NCI-H2029 (cell line): ENCODE results near the gene C16orf95.

Source experiments
- DNase-seq: peaks from one replicate; lab custom pipeline; 2025; lab: John Stamatoyannopoulos, UW

Gene C16orf95

DNA sequence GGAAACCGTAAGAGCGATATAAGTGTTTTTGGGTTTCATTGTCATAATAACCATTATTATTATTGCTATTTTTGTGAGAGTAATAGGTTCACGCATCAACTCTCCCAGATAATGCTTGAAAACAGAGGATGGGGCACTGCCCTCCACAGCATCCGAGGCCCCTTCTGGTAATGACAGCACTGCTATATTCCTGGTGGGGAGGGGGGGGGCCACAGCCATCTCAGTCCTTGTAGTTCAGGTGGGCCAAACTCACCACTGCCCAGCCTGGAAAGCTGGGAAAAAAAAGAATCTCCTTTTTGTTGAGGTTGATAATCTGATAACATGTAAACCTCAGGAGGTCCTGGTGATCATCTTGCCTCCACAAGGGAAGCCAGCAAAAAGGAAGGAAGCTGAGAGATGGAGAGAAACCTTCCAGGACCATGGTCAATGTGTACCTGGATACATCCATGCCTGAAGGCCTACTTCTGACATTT lies 706 bp downstream of the C16orf95 start:
- no peak for DNase-seq

- no peak for DNase-seq
These were observed 2.2 kb downstream of the C16orf95 start for GRCh38 chr16:87314990-87315420.

GRCh38 chr16:87312008-87312407 lies 5.2 kb downstream of the C16orf95 start:
- DNase-seq: no peak

DNA sequence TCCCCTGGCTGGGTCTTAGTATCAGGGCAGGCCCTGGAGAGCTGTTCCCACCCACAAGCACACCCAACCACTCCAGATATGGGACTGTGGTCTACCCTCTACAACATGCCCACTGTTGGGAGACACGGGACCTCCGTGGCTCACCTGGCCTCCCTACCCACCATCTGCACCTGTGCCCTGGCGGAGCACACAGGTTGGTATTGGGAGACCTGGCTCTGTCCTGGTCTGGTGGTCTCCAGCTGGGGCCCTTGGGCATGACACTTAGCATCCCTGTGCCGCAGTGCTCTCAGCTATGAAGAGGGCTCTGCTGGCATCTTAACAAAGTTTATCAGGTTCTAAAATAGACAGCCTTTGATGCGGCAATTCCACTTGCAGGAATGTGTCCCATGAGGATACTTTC lies 5.8 kb downstream of the C16orf95 start:
- no peak for DNase-seq

DNA sequence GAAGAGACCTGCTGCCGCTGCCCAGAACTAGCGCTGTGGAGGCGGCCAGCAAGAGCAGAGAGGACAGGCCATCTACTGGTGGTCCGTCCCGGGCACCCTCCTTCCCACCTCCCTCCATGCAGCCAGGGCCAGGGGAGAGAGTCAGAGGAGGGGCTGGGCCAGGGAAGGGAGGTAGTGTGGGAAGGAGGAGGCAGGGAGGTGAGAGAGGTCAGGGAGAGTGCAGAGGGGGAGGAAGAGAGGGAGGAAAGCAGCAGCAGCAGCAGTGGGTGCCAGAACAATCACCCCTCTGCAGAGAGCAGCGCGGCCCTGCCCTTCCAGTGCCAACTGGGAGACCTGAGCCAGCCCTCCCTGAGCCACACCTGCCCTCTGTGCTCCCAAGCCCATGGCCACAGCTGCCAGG lies 6.6 kb downstream of the C16orf95 start:
- no peak for DNase-seq

DNA sequence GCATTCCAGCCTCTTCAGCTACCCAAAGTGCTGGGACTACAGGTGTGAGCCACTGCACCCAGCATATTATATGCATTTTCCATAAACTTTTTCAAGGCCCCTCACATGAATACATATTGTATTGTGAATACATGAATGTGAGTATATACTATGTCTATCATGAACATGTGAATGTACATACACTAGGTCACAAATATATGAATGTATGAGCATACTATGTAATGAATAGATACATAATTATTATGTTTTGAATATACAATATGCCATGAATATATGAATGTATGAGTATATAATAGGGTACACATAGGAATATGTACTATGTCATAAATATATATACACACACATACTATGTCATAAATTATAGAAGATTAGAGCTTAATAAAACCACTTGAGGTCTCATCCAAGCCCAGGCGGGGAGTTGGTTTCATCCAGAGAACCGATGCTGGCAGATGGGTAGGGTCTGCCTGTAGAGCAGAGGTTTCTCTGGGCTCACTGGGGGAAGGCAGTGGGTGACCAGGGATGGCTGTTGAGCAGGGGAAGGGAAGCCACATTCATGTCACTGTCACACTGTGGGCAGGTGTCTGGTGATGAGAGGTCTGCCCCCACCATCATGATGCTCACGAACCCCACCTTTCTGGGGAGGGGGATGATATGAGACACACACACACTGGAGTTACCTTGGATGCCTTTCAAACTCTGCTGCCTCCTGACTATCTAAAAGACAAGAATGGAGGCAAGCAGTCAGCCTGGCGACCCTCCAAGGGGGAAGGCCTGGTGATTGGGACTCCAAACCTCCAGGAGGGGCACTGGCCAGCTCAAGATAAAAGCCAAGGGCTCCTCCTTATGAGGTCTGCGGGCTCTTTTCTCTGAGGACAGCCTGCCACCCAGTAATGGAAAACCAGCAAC lies 7.3 kb downstream of the C16orf95 start:
- DNase-seq: no peak

DNA sequence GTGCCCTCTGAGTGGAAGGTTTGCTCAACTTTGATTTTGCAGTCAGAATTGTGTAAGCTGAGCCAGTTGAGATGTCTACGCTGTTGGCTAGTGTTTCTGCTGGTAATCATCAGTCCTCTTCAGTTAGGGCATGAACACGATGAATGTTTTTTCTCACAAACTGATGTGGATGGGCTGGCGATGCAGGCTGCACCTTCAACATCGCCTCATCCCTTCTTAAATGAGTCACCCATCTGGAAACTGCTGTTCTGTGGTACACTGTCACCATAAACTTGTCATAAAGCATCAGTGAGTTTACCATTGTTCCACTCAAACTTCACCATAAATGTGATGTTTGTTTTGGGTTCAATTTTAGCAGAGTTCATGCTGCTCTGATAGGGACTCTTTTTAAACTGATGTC lies 8.4 kb downstream of the C16orf95 start:
- DNase-seq: no peak

GRCh38 chr16:87306516-87306915 lies 10.7 kb downstream of the C16orf95 start:
- DNase-seq: no peak

DNA sequence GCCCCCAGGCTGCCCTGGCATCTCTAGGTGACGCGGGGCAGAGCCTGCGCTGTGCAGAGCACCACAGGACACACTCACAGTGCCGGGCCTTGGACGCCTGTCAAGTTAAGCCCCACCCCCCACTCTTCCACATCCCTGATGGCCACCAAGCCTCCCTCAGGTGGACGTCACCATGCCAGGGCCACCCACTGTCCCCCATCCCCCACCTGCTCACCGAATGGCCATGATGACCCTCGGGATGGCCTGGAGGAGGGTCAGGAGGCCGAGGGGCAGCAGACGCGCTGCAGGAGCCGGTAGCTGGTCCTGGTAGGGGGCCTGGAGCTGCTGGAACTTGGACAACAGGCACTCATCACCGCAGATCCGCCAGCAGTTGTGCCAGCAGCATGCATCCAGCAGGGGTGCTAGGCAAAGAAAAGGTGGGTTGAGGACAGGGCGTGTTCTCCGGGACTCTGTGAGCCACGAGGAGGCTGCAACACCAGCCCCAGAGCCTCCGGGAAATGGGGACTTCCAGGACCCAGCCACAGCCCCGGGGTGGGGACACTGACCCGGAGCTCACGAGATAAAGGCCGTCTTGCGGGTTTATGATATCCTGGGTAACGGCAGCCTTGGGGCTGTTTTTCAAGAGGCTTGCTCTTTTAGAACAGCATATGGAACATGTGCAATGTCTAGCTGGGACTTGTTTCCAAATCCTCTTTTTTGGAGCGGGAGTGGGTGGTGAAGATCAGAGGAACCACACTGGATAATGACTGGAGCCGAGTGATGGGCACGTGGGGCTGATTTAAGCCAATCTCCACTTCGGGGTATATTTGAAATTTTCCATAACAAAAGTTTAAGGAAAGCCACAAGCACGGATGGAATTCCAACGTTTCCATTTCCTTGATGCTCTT lies 11.4 kb downstream of the C16orf95 start:
- no peak for DNase-seq

DNA sequence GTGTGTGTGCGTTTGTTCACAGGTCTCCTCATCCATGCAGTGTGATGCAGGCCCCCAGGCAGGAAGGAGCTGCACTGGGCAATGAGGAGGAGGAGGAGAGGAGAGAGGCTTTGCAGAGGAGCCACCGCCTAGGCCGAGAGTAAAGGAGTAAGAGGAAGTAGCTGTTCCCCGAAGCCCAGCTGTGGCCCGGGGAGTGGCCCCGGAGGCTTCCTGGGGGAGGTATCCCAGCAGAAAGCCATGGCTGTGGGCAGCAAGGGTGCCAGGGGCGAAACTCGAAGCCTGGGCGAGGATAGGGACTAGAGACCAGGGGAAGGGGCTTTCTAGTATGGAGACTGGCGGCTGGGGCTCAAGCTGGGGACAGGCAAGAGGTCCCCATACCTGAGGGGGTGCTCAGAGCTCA lies 12.2 kb downstream of the C16orf95 start:
- no peak for DNase-seq

DNA sequence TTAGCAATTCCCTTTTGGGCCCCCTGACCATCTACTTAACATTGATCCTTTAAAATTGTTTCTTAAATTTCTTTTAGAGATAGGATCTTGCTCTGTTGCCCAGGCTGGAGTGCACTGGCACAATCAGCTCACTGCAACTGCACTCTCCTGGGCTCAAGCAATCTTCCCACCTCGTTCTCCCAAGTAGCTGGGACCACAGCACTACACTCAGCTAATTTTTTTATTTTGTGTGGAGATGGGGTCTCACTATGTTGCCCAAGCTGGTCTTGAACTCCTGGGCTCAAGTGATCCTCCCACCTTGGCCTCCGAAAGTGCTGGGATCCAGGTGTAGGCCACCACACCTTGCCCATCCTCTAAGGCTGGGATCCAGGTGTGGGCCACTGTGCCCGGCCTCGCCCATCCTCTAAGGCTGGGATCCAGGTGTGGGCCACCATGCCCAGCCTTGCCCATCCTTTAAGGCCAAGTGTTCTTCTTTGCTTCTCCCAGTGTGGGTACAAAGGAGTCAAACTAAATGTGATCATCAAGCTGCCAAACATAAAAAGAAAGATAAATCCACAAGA lies 13.2 kb downstream of the C16orf95 start:
- no peak for DNase-seq

- DNase-seq: no peak
These were observed 13.7 kb downstream of the C16orf95 start for GRCh38 chr16:87303431-87303930.

GRCh38 chr16:87298857-87299465 lies 18.2 kb downstream of the C16orf95 start:
- no peak for DNase-seq

- DNase-seq: no peak
These were observed 19.1 kb downstream of the C16orf95 start for GRCh38 chr16:87297918-87298631.

DNA sequence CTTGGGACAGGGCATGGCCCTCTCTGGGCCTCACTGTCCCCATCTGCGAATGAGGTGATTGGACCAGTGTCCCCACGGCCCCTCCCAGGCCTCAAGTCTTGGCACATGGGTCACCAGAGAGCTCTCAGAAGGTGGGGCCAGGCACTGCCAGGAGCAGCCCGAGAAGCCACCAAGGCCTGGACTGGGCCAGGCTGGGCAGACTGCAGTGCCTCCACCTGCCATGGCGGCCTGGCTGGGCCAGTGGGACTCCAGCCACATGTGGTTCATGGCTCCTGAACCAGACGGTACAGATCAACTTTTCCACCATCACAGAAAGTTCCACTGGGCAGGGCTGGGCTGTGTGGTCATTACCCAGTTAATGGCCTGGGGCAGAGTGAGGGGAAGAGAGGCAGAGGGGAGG lies 19.8 kb downstream of the C16orf95 start:
- no peak for DNase-seq

GRCh38 chr16:87295661-87296531 lies 21.3 kb downstream of the C16orf95 start:
- DNase-seq: no peak

DNA sequence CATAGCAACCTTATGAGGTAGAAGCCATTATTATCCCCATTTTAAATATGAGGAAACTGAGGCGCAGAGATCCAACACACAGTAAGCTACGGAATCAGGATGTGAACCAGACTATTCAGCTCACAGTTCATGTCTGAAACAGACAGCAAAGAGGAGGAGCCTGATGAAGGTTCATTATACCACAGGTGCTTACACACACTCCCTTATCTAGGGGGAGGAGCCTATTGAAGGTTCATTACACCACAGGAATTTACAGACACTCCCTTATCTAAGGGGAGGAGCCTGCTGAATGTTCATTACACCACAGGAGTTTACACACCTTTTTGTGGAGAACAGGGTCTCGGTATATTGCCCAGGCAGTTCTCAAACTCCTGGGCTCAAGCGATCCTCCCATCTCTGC lies 21.9 kb downstream of the C16orf95 start:
- DNase-seq: peak; percentile 36

DNA sequence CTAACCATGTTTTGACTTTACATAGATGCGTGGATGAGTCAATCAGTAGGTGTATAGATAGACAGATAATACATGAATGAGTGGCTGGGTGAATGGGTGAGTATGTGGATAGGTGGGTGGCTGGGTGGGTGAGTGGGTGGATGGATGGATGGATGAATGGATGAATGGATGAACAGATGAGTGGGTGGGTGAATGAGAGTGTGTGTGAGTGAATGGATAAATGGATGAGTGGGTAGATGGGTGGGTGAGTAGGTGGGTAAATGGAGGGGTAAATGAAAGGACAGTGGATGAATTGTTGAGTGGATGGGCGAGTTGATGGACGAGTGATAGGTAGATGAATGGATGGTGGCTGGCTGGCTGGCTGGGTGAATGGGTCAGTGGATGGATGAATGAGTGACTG lies 23.2 kb downstream of the C16orf95 start:
- no peak for DNase-seq

DNA sequence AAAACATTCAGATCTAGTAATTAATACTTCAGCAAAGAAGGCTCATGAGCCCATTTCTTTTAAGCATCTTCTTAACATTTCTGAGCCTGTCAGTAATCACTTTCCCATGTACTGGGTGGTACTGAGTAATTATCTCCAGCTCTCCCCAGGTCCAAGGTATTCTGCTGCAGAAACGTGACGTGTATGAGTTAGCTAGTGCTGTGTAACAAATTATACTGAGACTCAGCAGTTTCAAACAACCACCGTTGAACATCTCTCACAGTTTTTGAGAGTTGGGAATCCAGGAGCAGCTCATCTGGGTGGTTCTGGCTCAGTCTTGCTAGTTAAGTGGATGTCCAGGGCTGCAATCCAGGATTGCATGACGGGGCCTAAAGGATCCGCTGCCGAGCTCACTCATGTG lies 25.2 kb downstream of the C16orf95 start:
- no peak for DNase-seq

- DNase-seq: peak; percentile 5
These were observed 28.3 kb downstream of the C16orf95 start for GRCh38 chr16:87288753-87289362.
